Measurements from ENCODE around the gene PLCE1. TPM values are rescaled to one million over a fixed set of nuclear protein-coding genes. Genes with fewer than 3 reads are reported as not detected.

Gene PLCE1
- total RNA-seq, 1 donor from 2014 or later, result not detected

- intact Hi-C loops (cut with micrococcal nuclease), result no loop called here
- H3K27me3 Mint-ChIP-seq, result peaks cover 34% of the 10 kb centered on the region
- no peak overlapping the region for H3K27ac Mint-ChIP-seq
- no peaks in the 10 kb centered on the region for H3K36me3 Mint-ChIP-seq (ENCODE audit: low read depth)
- peak; percentile 40 for DNase-seq
- H3K4me3 Mint-ChIP-seq, result no peak overlapping the region
- no peaks in the 10 kb centered on the region for H3K4me1 Mint-ChIP-seq
- H3K9me3 Mint-ChIP-seq, result no peaks in the 10 kb centered on the region
These were observed 7.1 kb downstream of the PLCE1 start for GRCh38 chr10:94000638-94001415.

- H3K27me3 Mint-ChIP-seq, result peaks cover 28% of the 10 kb centered on the region
- H3K9me3 Mint-ChIP-seq, result no peaks in the 10 kb centered on the region
- no peak for DNase-seq
- intact Hi-C loops (cut with micrococcal nuclease), result no loop called here
- H3K4me3 Mint-ChIP-seq, result no peak overlapping the region
- no peak overlapping the region for H3K27ac Mint-ChIP-seq
- H3K36me3 Mint-ChIP-seq (ENCODE audit: low read depth), result no peaks in the 10 kb centered on the region
- no peaks in the 10 kb centered on the region for H3K4me1 Mint-ChIP-seq
These were observed 7.7 kb downstream of the PLCE1 start for GRCh38 chr10:94001416-94001810.

- H3K27ac Mint-ChIP-seq, result no peak overlapping the region
- peak; percentile 23 for DNase-seq
- H3K9me3 Mint-ChIP-seq, result no peaks in the 10 kb centered on the region
- H3K4me1 Mint-ChIP-seq, result no peaks in the 10 kb centered on the region
- no peaks in the 10 kb centered on the region for H3K36me3 Mint-ChIP-seq (ENCODE audit: low read depth)
- intact Hi-C loops (cut with micrococcal nuclease), result no loop called here
- H3K4me3 Mint-ChIP-seq, result no peak overlapping the region
- peaks cover 31% of the 10 kb centered on the region for H3K27me3 Mint-ChIP-seq
These were observed 8.4 kb downstream of the PLCE1 start for GRCh38 chr10:94002156-94002555.

- Mint-ChIP-seq H3K9me3 (no peaks in the 10 kb centered on the region), H3K4me3 (no peak overlapping the region), H3K4me1 (no peaks in the 10 kb centered on the region), H3K27ac (no peak overlapping the region), H3K36me3 (ENCODE audit: low read depth) (no peaks in the 10 kb centered on the region), H3K27me3 (peaks cover 29% of the 10 kb centered on the region)
- intact Hi-C loops (cut with micrococcal nuclease), result no loop called here
- no peak for DNase-seq
These were observed 9.8 kb downstream of the PLCE1 start for GRCh38 chr10:94003488-94003887.

- Mint-ChIP-seq H3K4me1 (no peaks in the 10 kb centered on the region), H3K4me3 (no peak overlapping the region), H3K9me3 (no peaks in the 10 kb centered on the region), H3K36me3 (ENCODE audit: low read depth) (no peaks in the 10 kb centered on the region), H3K27ac (no peak overlapping the region), H3K27me3 (peaks cover 22% of the 10 kb centered on the region)
- intact Hi-C loops (cut with micrococcal nuclease), result no loop called here
- DNase-seq, result peak; percentile 17
These were observed 11.3 kb downstream of the PLCE1 start for GRCh38 chr10:94005050-94005449.

- DNase-seq, result no peak
- peaks cover 14% of the 10 kb centered on the region for H3K27me3 Mint-ChIP-seq
- no peaks in the 10 kb centered on the region for H3K9me3 Mint-ChIP-seq
- H3K36me3 Mint-ChIP-seq (ENCODE audit: low read depth), result no peaks in the 10 kb centered on the region
- H3K4me3 Mint-ChIP-seq, result no peak overlapping the region
- H3K27ac Mint-ChIP-seq, result no peak overlapping the region
- intact Hi-C loops (cut with micrococcal nuclease), result no loop called here
- H3K4me1 Mint-ChIP-seq, result no peaks in the 10 kb centered on the region
These were observed 13.1 kb downstream of the PLCE1 start for GRCh38 chr10:94006591-94007550.

GRCh38 chr10:94008526-94008925, 14.8 kb downstream of the PLCE1 start:
- intact Hi-C loops (cut with micrococcal nuclease), result no loop called here
- Mint-ChIP-seq H3K9me3 (no peaks in the 10 kb centered on the region), H3K4me1 (no peaks in the 10 kb centered on the region), H3K36me3 (ENCODE audit: low read depth) (no peaks in the 10 kb centered on the region), H3K27ac (no peak overlapping the region), H3K27me3 (peaks cover 12% of the 10 kb centered on the region), H3K4me3 (no peak overlapping the region)
- DNase-seq, result no peak

GRCh38 chr10:94010116-94010515, 16.4 kb downstream of the PLCE1 start:
- no peak overlapping the region for H3K4me3 Mint-ChIP-seq
- no peak for DNase-seq
- H3K27ac Mint-ChIP-seq, result no peak overlapping the region
- intact Hi-C loops (cut with micrococcal nuclease), result no loop called here
- no peaks in the 10 kb centered on the region for H3K36me3 Mint-ChIP-seq (ENCODE audit: low read depth)
- no peaks in the 10 kb centered on the region for H3K9me3 Mint-ChIP-seq
- peaks cover 7% of the 10 kb centered on the region for H3K27me3 Mint-ChIP-seq
- no peaks in the 10 kb centered on the region for H3K4me1 Mint-ChIP-seq

- Mint-ChIP-seq H3K36me3 (ENCODE audit: low read depth) (no peaks in the 10 kb centered on the region), H3K4me3 (no peak overlapping the region), H3K27ac (no peak overlapping the region), H3K4me1 (no peaks in the 10 kb centered on the region), H3K27me3 (peaks cover 4% of the 10 kb centered on the region), H3K9me3 (no peaks in the 10 kb centered on the region)
- intact Hi-C loops (cut with micrococcal nuclease), result no loop called here
- DNase-seq, result no peak
These were observed 17.2 kb downstream of the PLCE1 start for GRCh38 chr10:94010886-94011285.

- Mint-ChIP-seq H3K9me3 (no peaks in the 10 kb centered on the region), H3K36me3 (ENCODE audit: low read depth) (no peaks in the 10 kb centered on the region), H3K27me3 (peaks cover 4% of the 10 kb centered on the region), H3K27ac (no peak overlapping the region), H3K4me1 (no peaks in the 10 kb centered on the region), H3K4me3 (no peak overlapping the region)
- intact Hi-C loops (cut with micrococcal nuclease), result no loop called here
- no peak for DNase-seq
These were observed 17.6 kb downstream of the PLCE1 start for GRCh38 chr10:94011296-94011695.

GRCh38 chr10:94012834-94013233, 19.1 kb downstream of the PLCE1 start:
- Mint-ChIP-seq H3K9me3 (no peaks in the 10 kb centered on the region), H3K27me3 (peaks cover 2% of the 10 kb centered on the region), H3K4me1 (no peaks in the 10 kb centered on the region)

GRCh38 chr10:94013331-94013760, 19.6 kb downstream of the PLCE1 start:
- Mint-ChIP-seq H3K27me3 (peaks cover 4% of the 10 kb centered on the region), H3K36me3 (ENCODE audit: low read depth) (no peaks in the 10 kb centered on the region), H3K4me1 (no peaks in the 10 kb centered on the region), H3K4me3 (no peak overlapping the region), H3K27ac (no peak overlapping the region), H3K9me3 (no peaks in the 10 kb centered on the region)
- intact Hi-C loops (cut with micrococcal nuclease), result no loop called here
- DNase-seq, result peak; percentile 19

More at GRCh38 chr10:94012834-94013233, 19.1 kb downstream of the PLCE1 start:
- Mint-ChIP-seq H3K27ac (no peak overlapping the region), H3K4me3 (no peak overlapping the region), H3K36me3 (ENCODE audit: low read depth) (no peaks in the 10 kb centered on the region)
- intact Hi-C loops (cut with micrococcal nuclease), result no loop called here
- no peak for DNase-seq

GRCh38 chr10:94014304-94014703, 20.6 kb downstream of the PLCE1 start:
- no peak overlapping the region for H3K27ac Mint-ChIP-seq
- no peaks in the 10 kb centered on the region for H3K4me1 Mint-ChIP-seq
- no peaks in the 10 kb centered on the region for H3K9me3 Mint-ChIP-seq
- peak; percentile 7 for DNase-seq
- peaks cover 5% of the 10 kb centered on the region for H3K27me3 Mint-ChIP-seq
- no peak overlapping the region for H3K4me3 Mint-ChIP-seq
- no peaks in the 10 kb centered on the region for H3K36me3 Mint-ChIP-seq (ENCODE audit: low read depth)
- intact Hi-C loops (cut with micrococcal nuclease), result no loop called here

Measured in activated CD4-positive, alpha-beta T cell treated with anti-CD3 and anti-CD28 coated beads, Interleukin-2, amount 10 ng/mL, durations not matched to agents 24 days and 14 days (primary cell).